GM12878 (cell line): ENCODE results near the gene DDX4. TPM values are rescaled to one million over a fixed set of nuclear protein-coding genes. Genes with fewer than 3 reads are reported as not detected.
A peak's percentile ranks its signal among the peaks of the same experiment; 100 is the strongest.

Source experiments
- ATAC-seq: fragments of 200-7000 bp; cut with Tn5 transposase; 3 replicates; pipeline ENCODE4 v1.9.1; 2020; ENCODE audit warnings: mild to moderate bottlenecking, moderate library complexity
- BruUV-seq: library from RNA; stranded (reverse); fragments of 400-500 nt; replicated peaks from 2 replicates; lab custom pipeline; 2021; lab: Mats Ljungman, UMichigan
- CTCF ChIA-PET: fragments of 300-600 bp; sonication (Branson Sonifier 250); formaldehyde crosslinking; extraction: SDS; loops from one replicate; lab custom pipeline; 2021; ENCODE audit warnings: inconsistent platforms; lab: Yijun Ruan, JAX
- POLR2A ChIA-PET: fragments of 350-600 bp; formaldehyde crosslinking; extraction: SDS; loops from one replicate; lab custom pipeline; 2021; ENCODE audit warnings: inconsistent platforms; lab: Charles Lee
- RAD21 ChIA-PET: fragments of 300-600 bp; sonication (Branson Sonifier 250); formaldehyde crosslinking; loops from one replicate; lab custom pipeline; 2023; ENCODE audit warnings: antibody characterized with exemption; ENCODE audit not compliant: unreplicated experiment; lab: Charles Lee
- SMC1A ChIA-PET: fragments of 300-600 bp; sonication (Branson Sonifier 250); formaldehyde crosslinking; loops from one replicate; lab custom pipeline; 2023; ENCODE audit not compliant: unreplicated experiment, uncharacterized antibody; lab: Charles Lee
- DNase-seq: peaks from one replicate; pipeline ENCODE4 v3.0.0-alpha.2; 2011; ENCODE audit warnings: low read depth, low spot score
- FAIRE-seq: peaks from 3 replicates; lab custom pipeline; 2011; peaks lifted over from hg19 to GRCh38; lab: Jason Lieb, UNC
- H2AFZ ChIP-seq: 2 replicates; pipeline ENCODE4 v1.6.0; 2011; ENCODE audit warnings: low read depth, low read length, control low read depth; ENCODE audit not compliant: control insufficient read depth
- H3K27ac ChIP-seq: 2 replicates; pipeline ENCODE4 v1.5.1; 2011; ENCODE audit warnings: control low read depth; ENCODE audit not compliant: control insufficient read depth, insufficient read depth
- H3K27me3 ChIP-seq, 2 experiments: replicated peaks in 1 of 2; 2 replicates each; pipeline versions ENCODE4 v1.6.0 to v1.6.1; 2011; ENCODE audit warnings: low read length in 1 of 2; ENCODE audit not compliant: control insufficient read depth in 2 of 2, insufficient read depth in 2 of 2
- H3K36me3 ChIP-seq, 2 experiments: 2 replicates each; pipeline ENCODE4 v1.5.1; 2011; ENCODE audit warnings: low read length in 1 of 2; ENCODE audit not compliant: control insufficient read depth in 2 of 2, insufficient read depth in 2 of 2
- H3K4me1 ChIP-seq: 2 replicates; pipeline ENCODE4 v1.6.1; 2011; ENCODE audit warnings: mild to moderate bottlenecking, low read length, moderate library complexity, mixed read lengths; ENCODE audit not compliant: control insufficient read depth, insufficient read depth
- H3K4me2 ChIP-seq: 2 replicates; pipeline ENCODE4 v1.6.0; 2011; ENCODE audit warnings: control low read depth; ENCODE audit not compliant: control insufficient read depth, insufficient read depth
- H3K4me3 ChIP-seq: fragments of 200-600 bp; sonication (generic); 2 replicates; pipeline ENCODE4 v1.5.1; 2016
- H3K79me2 ChIP-seq: 2 replicates; pipeline ENCODE4 v1.6.0; 2011; ENCODE audit warnings: low read length; ENCODE audit not compliant: control insufficient read depth, insufficient read depth
- H3K9ac ChIP-seq: 2 replicates; pipeline ENCODE4 v1.8.0; 2011; ENCODE audit warnings: low read length, control low read depth, mixed read lengths; ENCODE audit not compliant: control insufficient read depth, insufficient read depth
- H3K9me3 ChIP-seq: replicated peaks from 3 replicates; pipeline ENCODE4 v1.5.1; 2011; ENCODE audit warnings: mild to moderate bottlenecking, low read length; ENCODE audit not compliant: control insufficient read depth, insufficient read depth
- H4K20me1 ChIP-seq: 2 replicates; pipeline ENCODE4 v1.6.0; 2011; ENCODE audit not compliant: control insufficient read depth, insufficient read depth
- BRCA1 ChIP-seq: IDR thresholded peaks from 2 replicates; pipeline ENCODE4 v1.6.1; 2011; ENCODE audit warnings: low read depth, low read length, improper control_type of control experiment
- CBFB ChIP-seq: IDR thresholded peaks from 2 replicates; pipeline ENCODE4 v1.6.1; 2016; ENCODE audit warnings: antibody characterized with exemption, low read depth
- HDGF ChIP-seq: fragments of 450-650 bp; IDR thresholded peaks from 2 replicates; pipeline ENCODE4 v1.6.1; 2016; ENCODE audit warnings: antibody characterized with exemption
- IRF4 ChIP-seq: IDR thresholded peaks from 2 replicates; pipeline ENCODE4 v1.6.1; 2011; ENCODE audit warnings: low read depth, low read length
- PKNOX1 ChIP-seq: fragments of 450-650 bp; IDR thresholded peaks from 2 replicates; pipeline ENCODE4 v1.6.1; 2016; ENCODE audit warnings: mild to moderate bottlenecking
- SIN3A ChIP-seq: IDR thresholded peaks from 2 replicates; pipeline ENCODE4 v1.6.1; 2012; ENCODE audit warnings: low read depth, low read length, improper control_type of control experiment
- WGBS: methylation state at CpG from one replicate; pipeline ENCODE4 v1.1.6; 2016; ENCODE audit warnings: low lambda C conversion rate; ENCODE audit not compliant: insufficient replicate concordance, insufficient coverage; ENCODE audit errors: missing lambda C conversion rate; 5-methylcytosine and 5-hydroxymethylcytosine counted together
- in situ Hi-C: fragments of 300-500 bp; cut with MboI; formaldehyde crosslinking; loops from 9 replicates; pipeline ENCODE4 v1.14.3; 2018; ENCODE audit warnings: mixed read lengths
- intact Hi-C: fragments of 100-400 bp; cut with micrococcal nuclease; formaldehyde crosslinking; loops from one replicate; pipeline ENCODE4 v1.14.2; 2022; ENCODE audit not compliant: unreplicated experiment
- polyA plus RNA-seq, 11 experiments: library from polyadenylated mRNA; depleted of rRNA in 4 of 11; unstranded in 6 of 11; stranded (reverse) in 5 of 11; fragments of >200 nt; fragmentation: Nextera tagmentation in 4 of 11; fragmentation: Illumina TruSeq in 1 of 11; extraction: Ambion mirVana in 4 of 11; extraction: Trizol in 1 of 11; gene quantifications; 1 replicate in 1 of 11; 2 replicates in 10 of 11; pipeline versions ENCODE4 v1.2.1 to v1.2.3, GENCODE V29; 2011 to 2016; ENCODE audit warnings: inconsistent platforms in 2 of 11, missing spikeins in 2 of 11, low read depth in 1 of 11
- total RNA-seq, 4 experiments: library from RNA; depleted of rRNA in 3 of 4; stranded (reverse); fragments of >200 nt in 3 of 4; fragmentation: Illumina TruSeq in 1 of 4; extraction: Trizol in 1 of 4; gene quantifications; 2 replicates each; pipeline versions ENCODE4 v1.2.1 to v1.2.3, GENCODE V29; 2013 to 2021

The DDX4 gene
- total and polyA plus RNA-seq, 10 of the 15 experiments (the other 5 are each of a cell fraction or from before 2014, with no cell fraction given): 0.05 to 0.36 (median 0.09) TPM; not detected in 4

GRCh38 chr5:55711507-55712022 lies 26.3 kb upstream of the DDX4 start:
- peak overlapping the region; percentile 83 for H3K4me3 ChIP-seq
- TSS peak; percentile 65 for BruUV-seq
- H3K9ac ChIP-seq: peak overlapping the region; percentile 69
- H2AFZ ChIP-seq: peak overlapping the region; percentile 92
- RAD21 ChIA-PET: no interaction called here
- intact Hi-C loops (loop anchor here (5.0 kb wide), 1 partner anchor 201 kb away; no protein-coding TSS in a partner anchor), in situ Hi-C loops (no loop called here)
- 31% methylated on average over 18 of the region's 18 CpGs for WGBS
- SMC1A ChIA-PET: interaction anchor here (1.0 to 1.5 kb wide), 3 partner anchors 9 to 268 kb away, joined by 3 to 4 read pairs (median 4); no protein-coding TSS in a partner anchor
- H3K9me3 ChIP-seq: no peaks in the 10 kb centered on the region
- TF ChIP-seq PKNOX1 (no peak), SIN3A (no peak), IRF4 (0 out of 2 replicates have a peak, but pooled peaks have one; percentile 8), BRCA1 (no peak), HDGF (no peak), CBFB (no peak)
- peaks cover 6% of the 10 kb centered on the region for H3K79me2 ChIP-seq
- FAIRE-seq: no peak
- no peaks in the 10 kb centered on the region; a peak in 1 of 4 replicates for H3K36me3 ChIP-seq
- H3K27ac ChIP-seq: peak overlapping the region; percentile 51
- ATAC-seq: peak; percentile 6
- POLR2A ChIA-PET: interaction anchor here (0.6 to 1.4 kb wide), 2 partner anchors 9 to 391 kb away, joined by 4 read pairs; no protein-coding TSS in a partner anchor
- no peaks in the 10 kb centered on the region for H3K27me3 ChIP-seq
- H3K4me1 ChIP-seq: peaks cover 4% of the 10 kb centered on the region; the same call in 1 of the 2 replicates
- H3K4me2 ChIP-seq: peak overlapping the region; percentile 95
- DNase-seq: no peak
- no peaks in the 10 kb centered on the region for H4K20me1 ChIP-seq
- CTCF ChIA-PET: no interaction called here
